H1 (cell line): Measurements from ENCODE around the gene CNOT2. TPM values are rescaled to one million over a fixed set of nuclear protein-coding genes. Genes with fewer than 3 reads are reported as not detected.

ENCODE experiments used
- CEBPB ChIP-seq: IDR thresholded peaks from 2 replicates; pipeline ENCODE4 v1.6.1; 2012; ENCODE audit warnings: low read depth, low read length
- CHD2 ChIP-seq: IDR thresholded peaks from 2 replicates; pipeline ENCODE4 v1.6.1; 2012; ENCODE audit warnings: low read length, improper control_type of control experiment
- KDM5A ChIP-seq: fragments of 200-600 bp; IDR thresholded peaks from 2 replicates; pipeline ENCODE4 v1.7.1; 2012; ENCODE audit warnings: mild to moderate bottlenecking, low read length, inconsistent platforms, mixed read lengths
- PHF8 ChIP-seq: fragments of 200-600 bp; sonication (generic); conservative IDR thresholded peaks from 2 replicates; pipeline ENCODE4 v1.7.1; 2012; ENCODE audit warnings: low read depth, mild to moderate bottlenecking, inconsistent platforms, low read length, moderate library complexity
- RFX5 ChIP-seq: IDR thresholded peaks from 2 replicates; pipeline ENCODE4 v1.6.1; 2011; ENCODE audit warnings: low read depth, low read length, improper control_type of control experiment, borderline replicate concordance
- RNF2 ChIP-seq: fragments of 200-900, 300-1000 bp; sonication (generic); IDR thresholded peaks from 2 replicates; pipeline ENCODE4 v1.7.1; 2016; ENCODE audit warnings: borderline replicate concordance, low read depth, mild to moderate bottlenecking, antibody characterized with exemption, low read length; ENCODE audit not compliant: poor library complexity, severe bottlenecking; ENCODE audit errors: missing control alignments
- SAP30 ChIP-seq: fragments of 300-600 bp; sonication (generic); IDR thresholded peaks from 2 replicates; pipeline ENCODE4 v1.7.1; 2012; ENCODE audit warnings: low read length, moderate library complexity, mild to moderate bottlenecking, inconsistent platforms; ENCODE audit not compliant: insufficient read depth, insufficient replicate concordance
- YY1 ChIP-seq: IDR thresholded peaks from 2 replicates; pipeline ENCODE4 v1.6.1; 2011; ENCODE audit warnings: low read depth, mild to moderate bottlenecking, low read length
- polyA plus RNA-seq, 7 experiments: library from polyadenylated mRNA; depleted of rRNA in 3 of 7; stranded (reverse) in 5 of 7; unstranded in 2 of 7; fragments of >200 nt in 5 of 7; fragments of 200-250 nt in 2 of 7; gene quantifications; 1 replicate in 5 of 7; 2 replicates in 1 of 7; 4 replicates in 1 of 7; pipeline versions ENCODE4 v1.2.1 to v1.2.3, GENCODE V29; 2011 to 2013; ENCODE audit warnings: missing spikeins in 2 of 7, mixed read lengths in 2 of 7
- total RNA-seq: library from RNA; stranded (reverse); fragmentation: NEBNext Ultra II Directional; extraction: Animal tissue kit (Norgen Biotek cat#: 25700); gene quantifications from 2 replicates; pipeline ENCODE4 v1.2.1, GENCODE V29; 2021

CNOT2 gene
- total and polyA plus RNA-seq, 2 of the 8 experiments (the other 6 are each of a cell fraction or from before 2014, with no cell fraction given) = 61.2 to 64.8 TPM

- TF ChIP-seq RFX5 = no peak
- TF ChIP-seq PHF8 = no peak
- no peak for TF ChIP-seq CHD2
- no peak for TF ChIP-seq RNF2
- TF ChIP-seq SAP30 = peak; percentile 42
- TF ChIP-seq KDM5A = no peak
- peak; percentile 32; the same call in 1 of the 2 replicates for TF ChIP-seq YY1
- no peak for TF ChIP-seq CEBPB
Measured at GRCh38 chr12:70367258-70368141, 124.3 kb downstream of the CNOT2 start (continued).
